IMR-90 (cell line): ENCODE results near the gene LPCAT4. TPM values are rescaled to one million over a fixed set of nuclear protein-coding genes. Genes with fewer than 3 reads are reported as not detected.
A peak's percentile ranks its signal among the peaks of the same experiment; 100 is the strongest.

Source experiments
- ATAC-seq: fragments of 200-7000 bp; cut with Tn5 transposase; 2 replicates; pipeline ENCODE4 v1.9.1; 2020; ENCODE audit warnings: low read depth, mild to moderate bottlenecking, moderate library complexity
- BruUV-seq: library from RNA; stranded (reverse); fragments of 400-500 nt; replicated peaks from 2 replicates; lab custom pipeline; 2021; lab: Mats Ljungman, UMichigan
- CTCF ChIA-PET: fragments of 300-600 bp; formaldehyde crosslinking; extraction: SDS; loops from one replicate; lab custom pipeline; 2021; ENCODE audit warnings: antibody characterized with exemption; lab: Yijun Ruan, JAX
- POLR2A ChIA-PET: fragments of 300-600 bp; sonication (Branson Sonifier 250); formaldehyde crosslinking; loops from one replicate; lab custom pipeline; 2022; ENCODE audit warnings: antibody characterized with exemption; ENCODE audit not compliant: unreplicated experiment; lab: Charles Lee
- DNase-seq: peaks from one replicate; pipeline ENCODE4 v3.0.0; 2013
- H2AFZ ChIP-seq: replicated peaks from 2 replicates; pipeline ENCODE3; 2013; ENCODE audit warnings: low read length, mild to moderate bottlenecking; ENCODE audit not compliant: poor library complexity
- H2AK5ac ChIP-seq: 2 replicates; pipeline ENCODE4 v1.6.1; 2013; ENCODE audit warnings: low read depth, low read length, inconsistent platforms
- H2AK9ac ChIP-seq: replicated peaks from 2 replicates; pipeline ENCODE3; 2013; ENCODE audit warnings: mild to moderate bottlenecking, low read depth, low read length, moderate library complexity; ENCODE audit not compliant: poor library complexity
- H2BK120ac ChIP-seq: 2 replicates; pipeline ENCODE4 v1.6.1; 2013; ENCODE audit warnings: low read depth, low read length, inconsistent platforms
- H2BK15ac ChIP-seq: 3 replicates; pipeline ENCODE4 v1.6.1; 2013; ENCODE audit warnings: low read depth, low read length, inconsistent platforms
- H2BK20ac ChIP-seq: 2 replicates; pipeline ENCODE4 v1.6.1; 2013; ENCODE audit warnings: low read depth, mild to moderate bottlenecking, inconsistent platforms, low read length, moderate library complexity
- H2BK5ac ChIP-seq: 2 replicates; pipeline ENCODE4 v1.6.1; 2013; ENCODE audit warnings: mild to moderate bottlenecking, low read depth, low read length, inconsistent platforms; ENCODE audit not compliant: poor library complexity, severe bottlenecking
- H3K14ac ChIP-seq: replicated peaks from 2 replicates; pipeline ENCODE4 v1.6.1; 2013; ENCODE audit warnings: low read depth, low read length, inconsistent platforms
- H3K18ac ChIP-seq: 2 replicates; pipeline ENCODE4 v1.6.1; 2013; ENCODE audit warnings: low read depth, low read length, control low read depth
- H3K23ac ChIP-seq: 2 replicates; pipeline ENCODE4 v1.6.1; 2013; ENCODE audit warnings: low read depth, low read length, inconsistent platforms
- H3K27ac ChIP-seq: 2 replicates; pipeline ENCODE4 v1.5.1; 2013; ENCODE audit warnings: mild to moderate bottlenecking, control low read depth, low read length; ENCODE audit not compliant: insufficient read depth
- H3K27me3 ChIP-seq: 2 replicates; pipeline ENCODE4 v1.6.1; 2013; ENCODE audit warnings: low read length; ENCODE audit not compliant: control insufficient read depth, insufficient read depth
- H3K36me3 ChIP-seq: 2 replicates; pipeline ENCODE4 v1.6.1; 2013; ENCODE audit warnings: low read length, mixed read lengths; ENCODE audit not compliant: control insufficient read depth, insufficient read depth
- H3K4ac ChIP-seq: 2 replicates; pipeline ENCODE4 v1.6.1; 2013; ENCODE audit warnings: low read depth, low read length, inconsistent platforms
- H3K4me1 ChIP-seq: 2 replicates; pipeline ENCODE4 v1.6.1; 2013; ENCODE audit warnings: low read length, mixed read lengths; ENCODE audit not compliant: control insufficient read depth, insufficient read depth
- H3K4me2 ChIP-seq: 2 replicates; pipeline ENCODE4 v1.6.1; 2013; ENCODE audit warnings: low read depth, mild to moderate bottlenecking, control low read depth, low read length, moderate library complexity
- H3K4me3 ChIP-seq: 2 replicates; pipeline ENCODE4 v1.5.1; 2013; ENCODE audit warnings: low read depth, mild to moderate bottlenecking, control low read depth, low read length, moderate library complexity; ENCODE audit not compliant: insufficient read depth
- H3K56ac ChIP-seq: 2 replicates; pipeline ENCODE4 v1.6.1; 2013; ENCODE audit warnings: low read length, inconsistent platforms; ENCODE audit not compliant: insufficient read depth; ENCODE audit errors: extremely low read depth
- H3K79me1 ChIP-seq, 2 experiments: 2 replicates each; pipeline ENCODE4 v1.6.1; 2013; ENCODE audit warnings: low read length in 2 of 2, inconsistent platforms in 1 of 2, low read depth in 1 of 2
- H3K9ac ChIP-seq: 2 replicates; pipeline ENCODE4 v1.6.1; 2013; ENCODE audit warnings: low read depth, low read length, control low read depth
- H3K9me1 ChIP-seq: 2 replicates; pipeline ENCODE4 v1.6.1; 2013; ENCODE audit warnings: low read length, inconsistent platforms; ENCODE audit not compliant: insufficient read depth
- H3K9me3 ChIP-seq: 2 replicates; pipeline ENCODE4 v1.6.1; 2013; ENCODE audit warnings: low read length; ENCODE audit not compliant: control insufficient read depth, insufficient read depth
- H4K20me1 ChIP-seq: 2 replicates; pipeline ENCODE4 v1.6.1; 2013; ENCODE audit warnings: low read length, inconsistent platforms; ENCODE audit not compliant: insufficient read depth
- H4K5ac ChIP-seq: 2 replicates; pipeline ENCODE4 v1.6.1; 2013; ENCODE audit warnings: mild to moderate bottlenecking, low read depth, low read length, control low read depth
- H4K8ac ChIP-seq, 2 experiments: 2 replicates each; pipeline ENCODE4 v1.6.1; 2013; ENCODE audit warnings: low read depth in 2 of 2, low read length in 2 of 2, control low read depth in 1 of 2, inconsistent platforms in 1 of 2
- H4K91ac ChIP-seq: 2 replicates; pipeline ENCODE4 v1.6.1; 2013; ENCODE audit warnings: low read depth, low read length, inconsistent platforms; ENCODE audit not compliant: insufficient read depth
- RCOR1 ChIP-seq: IDR thresholded peaks from 2 replicates; pipeline ENCODE4 v1.6.1; 2012; ENCODE audit warnings: mild to moderate bottlenecking, low read length, improper control_type of control experiment; ENCODE audit not compliant: insufficient replicate concordance
- WGBS, 2 experiments: methylation state at CpG; one replicate each; pipeline versions ENCODE4 v1.1.5 to v1.1.7; 2013; ENCODE audit warnings: missing lambda C conversion rate in 2 of 2; ENCODE audit not compliant: insufficient read length in 1 of 2; ENCODE audit errors: extremely low coverage in 2 of 2; 5-methylcytosine and 5-hydroxymethylcytosine counted together
- dilution Hi-C: fragments of 300-500 bp; cut with HindIII; formaldehyde crosslinking; loops from one replicate; pipeline ENCODE4 v1.14.3; 2018; ENCODE audit warnings: low sequenced_read_pairs; ENCODE audit not compliant: unreplicated experiment
- in situ Hi-C: fragments of 300-500 bp; cut with MboI; formaldehyde crosslinking; loops from 3 replicates; pipeline ENCODE4 v1.14.3; 2019; ENCODE audit warnings: low sequenced_read_pairs, inconsistent platforms, mixed read lengths
- intact Hi-C: fragments of 100-400 bp; cut with micrococcal nuclease; formaldehyde crosslinking; loops from 2 replicates; pipeline ENCODE4 v1.10.0; 2022
- polyA plus RNA-seq, 3 experiments: library from polyadenylated mRNA; depleted of rRNA; stranded (reverse); fragments of >200 nt; gene quantifications; 2 replicates each; pipeline ENCODE4 v1.2.3, GENCODE V29; 2012; ENCODE audit warnings: low replicate concordance in 1 of 3
- total RNA-seq: library from RNA; depleted of rRNA; stranded (reverse); fragments of >200 nt; gene quantifications from 2 replicates; pipeline ENCODE4 v1.2.3, GENCODE V29; 2012
- TF ChIP-seq, protein P1 (sequence below): conservative IDR thresholded peaks from 2 replicates; pipeline ENCODE4 v1.5.1; 2012; ENCODE audit warnings: mild to moderate bottlenecking, low read depth, low read length, improper control_type of control experiment

LPCAT4 gene
- total and polyA plus RNA-seq, 2 of the 4 experiments (the other 2 are of a cell fraction) = 3.8 to 44.4 TPM

DNA sequence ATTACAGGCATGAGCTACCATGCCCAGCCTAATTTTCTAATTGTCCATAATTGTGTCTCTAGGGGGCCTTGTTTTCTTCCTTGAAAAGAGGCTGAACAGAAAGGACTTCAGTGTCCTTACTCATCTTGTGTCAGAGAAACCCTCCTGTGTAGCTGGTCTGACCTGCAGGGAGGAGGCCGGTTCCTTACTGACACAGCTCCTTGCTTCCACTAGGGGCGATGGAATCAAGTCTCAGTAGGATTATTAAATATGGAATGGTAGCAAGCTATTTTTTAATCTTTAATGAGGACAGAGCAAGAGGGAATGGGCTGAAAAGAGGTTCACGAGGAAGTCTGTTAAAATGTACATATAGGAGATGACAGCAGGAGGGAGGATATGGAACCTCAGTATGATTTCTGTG lies 8.6 kb downstream of the LPCAT4 start:
- Histone ChIP-seq H3K4me3 (no peak overlapping the region), H3K56ac (no peak overlapping the region), H4K20me1 (no peaks in the 10 kb centered on the region), H3K36me3 (peaks cover 32% of the 10 kb centered on the region), H3K23ac (no peak overlapping the region), H3K9me3 (no peaks in the 10 kb centered on the region), H3K9ac (no peak overlapping the region), H4K5ac (no peak overlapping the region), H2AFZ (no peak overlapping the region), H3K27me3 (no peaks in the 10 kb centered on the region), H3K4me2 (no peak overlapping the region), H3K9me1 (no peaks in the 10 kb centered on the region), H3K18ac (no peak overlapping the region), H2BK120ac (no peak overlapping the region), H3K14ac (no peak overlapping the region), H2AK5ac (no peak overlapping the region), H4K91ac (no peak overlapping the region), H3K4ac (no peak overlapping the region), H2BK15ac (no peak overlapping the region), H4K8ac (no peak overlapping the region), H3K79me1 (0 out of 4 replicates have a peak, but pooled peaks cover under 1 to 2% of the 10 kb centered on the region in 2 experiments), H2AK9ac (no peak overlapping the region), H2BK20ac (no peak overlapping the region), H3K4me1 (no peaks in the 10 kb centered on the region), H3K27ac (no peak overlapping the region), H2BK5ac (no peak overlapping the region)
- DNase-seq = no peak
- WGBS, 2 experiments = 100% methylated on average over 1 of the region's 3 CpGs; no CpG with 5 or more reads in 1 of the 2 experiments
- dilution Hi-C loops = no loop called here
- in situ Hi-C loops = no loop called here
- ChIA-PET POLR2A (no interaction called here), CTCF (interaction anchor here (0.5 to 1.2 kb wide), 3 partner anchors 8 to 223 kb away, joined by 3 to 4 read pairs (median 3); partner anchors contain the start of gene LPCAT4)
- TF ChIP-seq, protein P1, sequence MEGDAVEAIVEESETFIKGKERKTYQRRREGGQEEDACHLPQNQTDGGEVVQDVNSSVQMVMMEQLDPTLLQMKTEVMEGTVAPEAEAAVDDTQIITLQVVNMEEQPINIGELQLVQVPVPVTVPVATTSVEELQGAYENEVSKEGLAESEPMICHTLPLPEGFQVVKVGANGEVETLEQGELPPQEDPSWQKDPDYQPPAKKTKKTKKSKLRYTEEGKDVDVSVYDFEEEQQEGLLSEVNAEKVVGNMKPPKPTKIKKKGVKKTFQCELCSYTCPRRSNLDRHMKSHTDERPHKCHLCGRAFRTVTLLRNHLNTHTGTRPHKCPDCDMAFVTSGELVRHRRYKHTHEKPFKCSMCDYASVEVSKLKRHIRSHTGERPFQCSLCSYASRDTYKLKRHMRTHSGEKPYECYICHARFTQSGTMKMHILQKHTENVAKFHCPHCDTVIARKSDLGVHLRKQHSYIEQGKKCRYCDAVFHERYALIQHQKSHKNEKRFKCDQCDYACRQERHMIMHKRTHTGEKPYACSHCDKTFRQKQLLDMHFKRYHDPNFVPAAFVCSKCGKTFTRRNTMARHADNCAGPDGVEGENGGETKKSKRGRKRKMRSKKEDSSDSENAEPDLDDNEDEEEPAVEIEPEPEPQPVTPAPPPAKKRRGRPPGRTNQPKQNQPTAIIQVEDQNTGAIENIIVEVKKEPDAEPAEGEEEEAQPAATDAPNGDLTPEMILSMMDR = peak; percentile 18; the same call in 1 of the 2 replicates
- TF ChIP-seq RCOR1 = no peak
- ATAC-seq = no peak
- BruUV-seq = no TSS peak
- intact Hi-C loops = loop anchor here (5.0 kb wide), 1 partner anchor 224 kb away; the partner anchor contains the start of gene GOLGA8B
